ENCODE data around the gene TRAF2.
"Not testable (repeated sequence)": the region's sequence is repeated elsewhere in the genome, so short reads cannot be mapped to it uniquely, and the experiment has no call there.

TRAF2 gene

DNA sequence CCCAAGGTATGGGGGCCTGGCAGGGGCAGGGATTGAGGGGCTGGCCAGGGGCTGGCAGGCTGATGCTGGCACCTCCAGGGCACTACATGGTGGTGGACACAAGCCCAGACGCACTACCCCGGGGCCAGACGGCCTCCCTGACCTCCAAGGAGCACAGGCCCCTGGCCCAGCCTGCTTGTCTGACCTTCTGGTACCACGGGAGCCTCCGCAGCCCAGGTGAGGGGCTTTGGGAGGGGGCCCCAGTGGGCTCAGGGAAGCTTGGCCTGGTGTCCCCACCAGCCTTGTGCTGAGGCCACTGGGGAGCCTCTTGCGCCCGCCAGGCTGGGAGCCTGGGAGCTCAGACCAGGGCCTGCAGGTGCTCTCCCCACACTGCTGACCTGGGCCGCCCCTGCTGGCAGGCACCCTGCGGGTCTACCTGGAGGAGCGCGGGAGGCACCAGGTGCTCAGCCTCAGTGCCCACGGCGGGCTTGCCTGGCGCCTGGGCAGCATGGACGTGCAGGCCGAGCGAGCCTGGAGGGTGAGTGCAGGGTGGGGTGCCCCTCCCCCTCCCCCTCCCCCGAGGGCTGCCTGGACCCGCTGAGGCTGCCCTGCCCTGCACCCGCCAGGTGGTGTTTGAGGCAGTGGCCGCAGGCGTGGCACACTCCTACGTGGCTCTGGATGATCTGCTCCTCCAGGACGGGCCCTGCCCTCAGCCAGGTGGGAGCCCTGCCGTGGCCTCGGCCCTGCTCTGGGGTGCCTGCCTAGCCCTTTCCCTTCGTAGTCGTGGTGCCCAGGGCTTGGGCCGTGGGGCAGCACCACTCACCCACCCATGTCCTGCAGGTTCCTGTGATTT, 28.5 kb upstream of the TRAF2 start:
- no peak for DNase-seq (ENCODE audit: low read depth)

DNA sequence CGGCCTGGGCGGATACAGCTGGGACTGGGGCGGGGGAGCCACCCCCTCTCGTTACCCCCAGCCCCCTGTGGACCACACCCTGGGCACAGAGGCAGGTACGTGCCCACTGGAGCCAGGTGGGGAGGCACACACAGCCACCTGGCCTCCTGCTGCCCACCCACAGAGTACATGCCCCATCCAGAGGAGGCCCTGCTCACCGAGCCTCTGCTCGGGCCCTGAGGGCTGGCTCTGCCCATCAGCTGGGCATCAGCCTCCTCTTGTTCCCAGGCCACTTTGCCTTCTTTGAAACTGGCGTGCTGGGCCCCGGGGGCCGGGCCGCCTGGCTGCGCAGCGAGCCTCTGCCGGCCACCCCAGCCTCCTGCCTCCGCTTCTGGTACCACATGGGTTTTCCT, 27.9 kb upstream of the TRAF2 start:
- DNase-seq (ENCODE audit: low read depth), result no peak

DNA sequence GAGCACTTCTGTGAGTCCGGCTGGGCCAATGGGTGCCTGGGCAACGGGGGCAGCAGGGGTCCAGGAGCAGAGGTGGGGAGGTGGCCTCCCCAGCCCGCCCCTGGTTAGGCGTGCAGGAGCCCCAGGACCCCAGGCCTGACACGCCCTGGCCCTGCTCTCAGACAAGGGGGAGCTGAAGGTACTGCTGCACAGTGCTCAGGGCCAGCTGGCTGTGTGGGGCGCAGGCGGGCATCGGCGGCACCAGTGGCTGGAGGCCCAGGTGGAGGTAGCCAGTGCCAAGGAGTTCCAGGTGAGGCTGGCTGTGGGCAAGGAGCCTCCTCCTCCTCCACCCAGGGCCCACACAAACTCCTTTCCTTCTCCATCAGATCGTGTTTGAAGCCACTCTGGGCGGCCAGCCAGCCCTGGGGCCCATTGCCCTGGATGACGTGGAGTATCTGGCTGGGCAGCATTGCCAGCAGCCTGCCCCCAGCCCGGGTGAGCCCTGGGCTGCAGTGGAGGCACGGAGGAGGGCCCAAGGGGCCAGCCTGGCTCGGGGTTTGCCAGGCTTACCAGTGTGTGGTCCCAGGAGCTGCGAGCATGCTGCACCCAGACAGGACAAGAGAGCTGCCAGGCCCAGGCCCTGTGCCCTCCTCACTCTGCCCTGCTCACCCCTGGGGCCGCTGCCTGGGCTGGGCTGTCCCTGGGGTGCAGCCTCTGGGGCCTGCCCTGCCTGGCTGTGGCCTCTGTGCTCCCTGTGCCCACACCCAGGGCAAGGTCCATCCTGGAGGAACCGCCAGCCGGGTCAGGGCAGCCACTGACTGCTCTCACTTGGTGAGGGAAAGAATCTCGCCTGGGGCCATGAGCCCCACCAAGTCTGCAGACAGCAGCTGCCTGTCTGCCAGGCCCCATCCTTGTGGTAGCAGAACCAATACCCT, 27.2 kb upstream of the TRAF2 start:
- DNase-seq (ENCODE audit: low read depth), result no peak

DNA sequence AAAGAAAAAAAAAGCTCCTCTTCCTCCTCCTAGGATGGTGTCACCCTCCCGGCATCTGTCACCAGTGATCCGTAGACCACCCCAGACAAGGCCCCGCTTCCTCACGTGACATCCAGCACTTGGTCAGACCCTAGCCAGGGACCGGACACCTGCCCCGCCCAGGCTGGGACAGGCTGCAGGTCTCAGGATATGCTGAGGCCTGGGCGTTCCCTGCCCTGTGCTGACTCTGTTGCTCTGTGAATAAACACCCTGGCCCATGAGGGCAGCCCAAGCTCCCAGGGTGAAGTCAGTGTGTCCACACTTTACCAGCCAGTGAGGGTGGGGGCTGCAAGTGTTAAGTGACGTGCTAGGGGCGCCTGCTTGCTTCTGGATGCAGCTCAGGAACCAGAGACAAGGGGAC, 25.8 kb upstream of the TRAF2 start:
- no peak for DNase-seq (ENCODE audit: low read depth)

DNA sequence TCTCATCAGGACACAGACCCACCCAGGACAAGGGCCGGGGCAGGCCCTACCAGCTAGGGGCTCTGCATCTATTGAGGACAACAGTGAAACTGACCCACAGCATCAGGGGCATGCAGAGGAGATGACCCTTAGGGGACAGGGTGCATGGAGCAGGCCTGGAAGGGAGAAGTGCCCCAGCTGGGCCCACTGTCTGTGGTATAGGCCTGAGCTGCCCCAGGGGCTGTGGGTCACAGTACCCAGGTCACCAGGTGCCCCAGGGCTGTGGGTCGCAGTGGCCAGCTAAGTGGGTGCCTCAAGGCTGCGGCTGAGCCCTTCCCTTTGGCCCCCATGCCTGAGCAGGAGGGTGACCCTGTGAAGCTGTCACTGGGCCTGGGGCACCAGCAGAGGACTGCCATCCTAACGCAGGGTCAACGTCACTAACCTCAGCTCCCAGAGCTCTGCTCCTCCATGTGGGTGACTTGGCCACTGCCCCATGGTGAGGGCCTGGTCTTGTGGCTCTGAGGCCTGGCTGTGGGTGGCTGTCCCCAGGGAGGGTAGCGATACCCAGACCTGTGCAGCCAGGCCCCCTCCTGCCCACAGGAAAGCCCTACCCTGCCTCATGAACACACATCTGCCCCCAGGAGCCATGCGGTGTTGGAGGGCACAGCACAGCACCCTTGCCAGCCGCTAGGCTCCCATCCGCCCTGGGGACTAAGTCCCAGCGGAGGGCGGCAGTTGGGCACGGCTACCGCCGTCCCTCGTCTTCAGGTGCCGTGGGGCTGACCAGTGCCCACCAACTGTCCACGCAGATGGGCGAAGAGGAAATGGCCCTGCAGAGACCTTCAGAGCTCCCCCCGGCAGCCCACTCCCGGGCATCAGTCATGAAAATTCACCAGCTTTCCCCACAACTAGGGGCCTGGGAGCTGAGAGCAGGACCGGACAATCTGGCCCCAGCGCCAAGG, 25.1 kb upstream of the TRAF2 start:
- DNase-seq (ENCODE audit: low read depth), result no peak

DNA sequence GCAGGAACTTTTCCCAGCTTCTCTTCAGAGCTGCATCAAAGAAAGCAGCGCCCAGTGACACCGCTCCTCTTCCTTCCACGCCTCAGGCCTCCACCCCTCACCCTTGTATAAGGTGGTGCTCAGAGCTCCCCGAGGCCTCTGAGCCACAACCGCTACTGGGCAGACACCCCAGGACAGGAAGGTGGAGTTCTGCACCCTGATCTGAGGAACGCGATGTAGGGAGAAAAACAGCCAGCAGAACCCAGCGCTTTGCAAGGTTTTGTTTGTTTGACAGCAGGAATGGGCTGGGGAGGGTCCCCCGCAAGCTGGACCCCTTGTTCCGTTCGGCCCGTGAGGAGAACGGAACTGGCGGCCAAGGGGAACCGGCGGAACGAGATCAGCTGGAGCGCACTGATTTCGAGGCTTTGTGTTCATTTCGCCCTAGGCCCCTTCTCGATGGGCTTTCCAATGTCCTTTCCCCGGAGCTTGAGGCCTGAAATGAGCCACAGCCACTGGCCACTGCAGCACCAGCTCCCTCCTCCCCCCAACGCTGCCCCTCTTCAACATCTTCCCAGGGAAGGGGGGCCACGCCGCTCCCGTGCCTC, 24.4 kb upstream of the TRAF2 start:
- DNase-seq (ENCODE audit: low read depth), result no peak

DNA sequence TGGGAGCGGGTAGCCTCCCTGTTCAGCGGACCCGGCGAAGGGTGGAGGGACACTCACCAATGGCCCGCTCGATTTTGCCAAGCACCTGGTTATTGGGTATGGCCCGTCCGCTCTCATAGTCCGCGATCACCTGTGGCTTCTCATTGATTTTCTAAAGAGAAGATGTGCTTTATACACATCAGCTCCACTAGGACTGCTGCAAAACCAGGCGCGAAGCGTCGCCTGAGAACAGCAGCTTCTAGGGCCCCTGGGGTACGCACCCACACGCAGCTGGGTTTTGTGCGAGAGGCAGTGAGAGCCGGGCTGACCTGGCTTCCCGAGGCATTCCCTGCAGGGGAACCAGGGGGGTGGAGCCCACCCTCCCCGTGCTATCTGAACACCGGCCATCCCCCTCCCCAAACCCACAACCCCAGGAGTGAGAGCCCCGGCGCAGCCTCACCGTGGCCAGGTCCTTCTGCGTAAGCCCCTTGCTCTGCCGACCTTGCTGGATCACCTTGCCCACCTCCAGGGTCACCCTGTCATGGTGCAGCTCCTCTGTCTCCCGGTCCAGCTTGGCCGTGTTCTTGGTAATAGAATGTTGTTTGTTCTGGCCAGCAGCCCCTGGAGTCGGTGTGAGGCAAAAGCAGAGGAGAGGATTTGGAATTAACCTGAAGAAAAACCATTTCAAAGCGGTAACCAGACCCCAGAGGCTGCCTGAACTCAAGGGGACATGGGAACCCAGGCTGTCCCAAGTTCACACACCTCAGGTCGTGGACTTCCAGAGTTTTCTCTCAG, 23.3 kb upstream of the TRAF2 start:
- DNase-seq (ENCODE audit: low read depth), result no peak

DNA sequence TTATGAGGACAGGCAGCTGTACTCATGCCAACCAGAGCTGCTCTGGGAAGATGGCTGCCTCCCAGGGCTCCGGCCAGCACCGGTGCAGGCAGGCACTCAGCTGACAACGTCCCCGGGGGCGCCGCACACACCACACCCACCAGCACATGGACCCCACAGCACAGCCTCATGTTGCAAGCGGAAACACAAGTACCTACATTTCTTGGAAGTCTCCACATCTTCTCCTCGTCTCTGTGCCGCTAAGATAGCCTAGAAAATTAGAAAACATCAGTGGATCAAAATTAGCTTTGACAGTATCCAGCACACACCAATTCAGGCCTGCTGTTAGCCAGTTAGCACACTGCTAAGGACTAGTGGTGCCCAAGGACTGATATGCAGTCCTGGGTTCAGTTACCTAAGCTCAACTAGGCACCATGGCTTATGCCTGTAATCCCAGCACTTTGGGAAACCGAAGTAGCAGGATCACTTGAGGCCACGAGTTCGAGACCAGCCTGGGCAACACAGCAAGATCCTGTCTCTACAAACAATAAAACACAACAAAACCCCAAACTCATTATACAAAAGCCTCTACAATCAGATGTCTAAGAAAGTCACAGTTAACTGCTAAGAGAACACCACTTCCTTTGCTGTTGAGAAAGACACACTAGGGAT, 22.6 kb upstream of the TRAF2 start:
- no peak for DNase-seq (ENCODE audit: low read depth)

DNA sequence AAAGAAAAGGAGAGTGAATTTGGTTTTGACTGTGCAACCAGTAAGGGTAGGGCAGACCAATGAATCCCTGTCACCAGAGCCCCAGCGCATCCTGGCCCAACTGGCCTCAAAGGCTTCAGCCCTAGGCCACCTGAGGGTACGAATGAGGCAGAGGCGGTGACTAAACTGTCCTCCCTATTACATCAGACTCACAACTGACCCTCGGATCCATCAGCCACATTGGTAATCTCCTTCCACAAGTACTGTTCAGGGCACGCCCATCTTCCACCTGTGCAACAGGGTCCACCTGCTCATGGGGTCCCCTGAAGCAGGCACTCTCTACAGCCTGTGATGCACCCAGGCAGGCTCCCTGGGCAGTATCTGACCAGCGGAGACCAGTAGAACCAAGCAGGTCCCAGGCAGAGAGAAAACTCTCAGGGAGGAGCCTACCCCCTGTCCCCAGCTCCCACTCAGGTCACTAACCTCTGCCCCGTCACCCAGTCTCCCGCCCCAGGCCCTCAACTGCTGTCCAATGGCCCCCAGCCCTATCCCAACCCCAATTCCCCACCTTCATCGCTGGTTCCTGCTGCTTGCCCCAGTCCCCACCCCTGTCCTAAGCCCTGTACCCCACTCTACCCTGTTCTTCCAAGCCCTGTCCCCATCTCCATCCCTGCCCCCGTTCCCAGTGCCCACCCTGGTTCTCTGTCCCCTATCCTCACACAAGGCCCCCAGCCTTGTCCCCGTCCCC, 21.1 kb upstream of the TRAF2 start:
- no peak for DNase-seq (ENCODE audit: low read depth)

DNA sequence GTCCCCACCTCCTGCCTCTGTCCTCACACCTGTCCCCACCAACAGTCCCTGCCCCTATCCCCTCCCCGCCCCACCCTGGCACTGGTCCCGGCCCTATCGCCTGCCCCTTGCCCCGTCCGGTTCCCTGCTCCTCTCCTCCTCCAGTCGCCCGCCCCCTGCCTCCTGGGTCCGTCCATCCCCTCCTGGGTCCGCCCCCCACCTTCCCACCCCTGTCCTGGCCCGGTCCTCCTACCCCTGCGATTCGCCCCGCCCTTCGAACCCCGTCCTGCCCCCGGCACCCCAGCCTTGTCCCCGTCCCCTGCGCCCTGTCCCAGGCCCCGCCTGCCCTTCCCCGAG, 20.6 kb upstream of the TRAF2 start:
- DNase-seq (ENCODE audit: low read depth), result no peak

DNA sequence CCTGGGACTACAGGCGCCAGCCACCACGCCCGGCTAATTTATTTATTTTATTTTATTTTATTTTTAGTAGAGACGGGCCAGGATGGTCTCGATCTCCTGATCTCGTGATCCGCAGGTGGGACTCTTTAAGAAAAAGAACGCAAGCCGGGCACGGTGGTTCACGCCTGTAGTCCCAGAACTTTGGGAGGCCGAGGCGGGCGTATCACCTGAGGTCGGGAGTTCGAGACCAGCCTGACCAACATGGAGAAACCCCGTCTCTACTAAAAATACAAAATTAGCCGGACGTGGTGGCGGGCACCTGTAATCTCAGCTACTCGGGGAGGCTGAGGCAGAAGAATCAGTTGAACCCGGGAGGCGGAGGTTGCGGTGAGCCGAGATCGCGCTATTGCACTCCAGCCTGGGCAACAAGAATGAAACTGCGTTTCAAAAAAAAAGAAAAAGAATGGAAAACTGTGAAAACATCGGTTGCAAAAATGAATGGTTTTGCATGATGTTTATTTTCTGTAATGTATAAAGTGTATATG, 19.4 kb upstream of the TRAF2 start:
- DNase-seq (ENCODE audit: low read depth), result not testable (repeated sequence)

DNA sequence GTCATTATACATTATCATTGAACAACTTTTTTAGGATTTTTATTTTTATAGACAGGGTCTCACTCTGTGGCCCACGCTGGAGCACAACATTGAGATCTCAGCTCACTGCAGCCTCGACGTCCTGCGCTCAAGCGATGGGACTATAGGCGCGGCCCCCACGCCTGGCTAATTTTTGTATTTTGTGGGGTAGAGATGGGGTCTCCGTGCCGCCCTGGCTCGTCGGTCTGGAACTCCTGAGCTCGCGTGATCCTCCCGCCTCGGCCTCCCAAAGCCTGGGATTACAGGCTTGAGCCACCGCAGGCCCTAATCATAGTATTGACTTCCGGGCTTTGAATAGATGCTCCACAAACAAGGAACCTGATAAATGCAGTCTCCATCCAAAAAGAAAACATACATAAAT, 18.8 kb upstream of the TRAF2 start:
- no peak for DNase-seq (ENCODE audit: low read depth)

DNA sequence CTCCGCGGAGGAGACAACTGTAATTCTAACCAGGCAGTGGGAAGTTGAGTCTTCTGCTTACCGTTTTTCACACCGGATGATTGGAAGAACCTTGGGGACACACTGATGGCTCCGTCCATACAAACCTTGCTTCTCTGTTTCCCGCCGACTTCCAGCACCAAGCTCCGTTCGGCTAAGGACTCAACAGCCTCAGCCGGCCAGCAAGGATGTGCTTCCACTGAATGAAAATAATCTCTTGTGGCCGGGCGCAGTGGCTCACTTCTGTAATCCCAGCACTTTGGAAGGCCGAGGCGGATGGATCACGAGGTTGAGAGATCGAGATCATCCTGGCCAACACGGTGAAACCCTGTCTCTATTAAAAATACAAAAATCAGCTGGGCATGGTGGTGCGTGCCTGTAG, 18.4 kb upstream of the TRAF2 start:
- no peak for DNase-seq (ENCODE audit: low read depth)

DNA sequence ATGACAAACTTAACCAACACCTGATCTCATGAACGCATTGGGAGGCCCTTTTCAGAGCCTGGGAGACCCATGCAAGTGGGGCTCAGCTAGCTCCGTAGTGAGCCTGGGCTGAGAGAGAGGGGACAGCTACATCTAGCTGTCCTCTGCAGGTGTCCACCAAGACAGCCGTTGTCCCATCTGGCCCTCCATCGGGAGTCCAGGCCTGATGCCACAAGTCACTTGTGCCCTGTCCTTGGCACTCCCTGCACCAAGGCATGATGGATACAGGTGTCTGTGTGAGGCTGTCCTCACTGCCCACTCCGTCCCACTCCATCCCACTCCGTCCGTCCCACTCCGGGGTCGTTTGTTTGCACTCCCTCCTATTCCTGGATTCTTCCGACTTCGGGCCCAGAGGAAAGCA, 17.7 kb upstream of the TRAF2 start:
- DNase-seq (ENCODE audit: low read depth), result no peak

DNA sequence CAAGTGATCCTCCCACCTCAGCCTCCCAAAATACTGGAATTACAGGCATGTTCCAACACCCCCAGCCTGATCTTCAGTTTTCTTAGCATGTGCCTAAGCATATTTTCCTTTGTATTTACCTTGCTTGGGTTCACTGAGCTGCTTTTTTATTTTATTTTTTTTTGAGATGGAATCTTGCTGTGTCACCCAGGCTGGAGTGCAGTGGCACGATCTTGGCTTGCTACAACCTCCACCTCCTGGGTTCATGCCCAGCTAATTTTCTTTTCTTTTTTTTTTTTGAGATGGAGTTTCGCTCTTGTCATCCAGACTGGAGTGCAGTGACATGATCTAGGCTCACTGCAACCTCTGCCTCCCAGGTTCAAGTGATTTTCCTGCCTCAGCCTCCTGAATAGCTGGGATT, 16.7 kb upstream of the TRAF2 start:
- not testable (repeated sequence) for DNase-seq (ENCODE audit: low read depth)

DNA sequence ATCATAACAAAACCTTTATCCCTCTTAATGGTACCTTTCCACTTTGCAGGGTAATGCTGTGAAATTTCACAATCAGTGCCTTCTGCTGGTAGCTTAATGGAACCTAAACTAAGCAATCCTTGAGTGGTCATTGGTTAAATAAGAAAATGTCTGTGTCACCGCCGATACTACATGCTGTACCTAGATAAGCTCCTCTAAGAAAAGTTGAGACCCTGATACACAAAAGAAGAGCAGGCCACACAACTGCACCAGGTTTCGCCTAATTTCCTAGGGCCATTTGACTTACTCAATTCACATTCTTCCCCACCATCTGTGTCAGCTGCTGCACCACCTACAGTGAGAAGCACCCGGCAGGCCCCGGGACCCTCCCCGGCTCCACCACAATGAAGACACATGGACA, 11.2 kb upstream of the TRAF2 start:
- DNase-seq (ENCODE audit: low read depth), result no peak

DNA sequence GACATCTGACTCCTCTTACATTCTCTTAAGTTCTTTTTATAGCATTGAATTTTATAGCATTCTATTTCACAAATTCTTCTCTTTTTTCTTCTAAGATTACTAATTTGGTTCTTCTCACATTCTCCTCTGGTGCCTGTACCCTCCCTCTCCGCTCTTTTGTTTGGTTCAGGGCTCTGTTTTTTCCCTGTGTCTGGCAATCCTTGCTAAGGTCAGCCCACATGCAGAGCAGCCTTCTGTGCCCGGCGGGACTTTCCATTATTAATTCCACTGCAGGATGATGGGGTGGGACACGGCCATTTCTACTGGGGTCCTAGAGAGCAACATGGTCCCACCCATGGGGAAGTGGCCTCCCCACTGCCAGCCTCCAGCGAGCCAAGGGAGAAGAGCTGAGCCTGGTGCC, 9.8 kb upstream of the TRAF2 start:
- DNase-seq (ENCODE audit: low read depth), result no peak

DNA sequence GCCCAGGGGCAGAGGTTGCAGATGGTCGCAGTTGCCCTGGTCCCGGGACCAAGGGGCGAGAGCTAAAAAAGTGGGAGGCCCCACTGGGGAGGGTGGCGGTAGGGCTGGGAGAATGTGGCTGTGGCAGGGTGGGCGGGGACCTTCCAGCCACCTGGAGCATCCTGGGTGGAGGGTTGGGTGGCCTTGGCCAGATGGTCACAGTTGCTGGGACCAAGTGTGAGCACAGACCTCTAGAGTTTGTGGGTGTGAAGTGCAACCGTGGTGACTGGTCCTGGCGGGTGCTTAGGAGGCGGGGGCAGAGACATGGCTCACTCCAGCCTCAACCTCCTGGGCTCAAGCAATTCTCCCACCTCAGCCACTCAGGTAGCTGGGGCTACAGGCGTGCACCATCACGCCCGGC, 5.7 kb upstream of the TRAF2 start:
- no peak for DNase-seq (ENCODE audit: low read depth)

DNA sequence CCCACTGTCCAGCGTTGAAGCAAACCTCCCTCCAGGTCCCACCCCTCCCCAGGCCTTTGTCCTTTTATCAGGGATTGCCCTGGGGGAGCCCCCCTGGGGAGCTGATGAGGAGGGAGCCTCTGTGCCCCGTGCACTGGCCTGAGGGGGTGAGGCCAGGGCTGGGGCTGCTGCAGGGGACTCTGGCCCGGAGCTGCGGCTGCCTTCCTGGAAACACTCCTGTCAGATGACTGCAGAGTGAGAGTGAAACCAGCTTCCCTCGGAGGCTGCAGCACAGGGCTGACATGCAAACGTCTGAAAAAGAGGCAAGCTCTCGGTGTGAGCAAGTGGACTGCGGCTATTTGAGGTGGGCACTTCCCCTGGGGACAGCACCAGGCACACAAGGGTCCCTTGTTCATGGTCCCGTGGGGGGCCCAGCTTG, 4.6 kb upstream of the TRAF2 start:
- no peak for DNase-seq (ENCODE audit: low read depth)

Measured in T follicular helper cell (primary cell).